ENCODE measurements around the gene CALHM4.
"Not testable (repeated sequence)": the region's sequence is repeated elsewhere in the genome, so short reads cannot be mapped to it uniquely, and the experiment has no call there.

Gene CALHM4

DNA sequence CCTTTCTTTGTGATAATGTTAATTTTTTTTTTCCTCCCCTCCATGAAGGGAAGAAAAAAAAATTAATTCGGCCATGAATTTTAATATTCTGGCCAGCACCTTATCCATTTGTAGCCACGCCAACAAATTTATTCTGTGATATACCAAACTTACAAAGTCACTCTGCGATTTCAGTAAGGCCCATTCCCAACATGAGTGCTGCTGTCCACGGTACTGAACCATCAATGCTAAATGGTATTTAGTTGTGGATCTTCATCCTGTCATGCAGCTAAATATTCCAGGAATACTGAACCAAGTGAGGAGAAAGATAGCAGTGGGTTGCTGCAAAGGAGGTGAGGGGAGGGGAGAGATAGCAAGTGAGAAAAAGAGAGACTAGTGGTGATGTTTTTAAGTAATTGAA is 43.3 kb downstream of the CALHM4 start:
- Histone ChIP-seq H3K36me3 (replicated peaks in 1 of 2; ENCODE audit: control insufficient read depth in 2 of 2, insufficient read depth in 2 of 2, low read length in 2 of 2) (peaks cover 4 to 36% of the 10 kb centered on the region in 2 donors), H2AFZ (ENCODE audit: low read length) (no peak overlapping the region), H3K4me1 (ENCODE audit: control insufficient read depth in 2 of 2, insufficient read depth in 1 of 2, low read depth in 1 of 2, low read length in 2 of 2) (no peaks in the 10 kb centered on the region), H3K14ac (ENCODE audit: low read length) (no peak overlapping the region), H3K4me2 (ENCODE audit: insufficient read depth, low read length, poor library complexity, severe bottlenecking) (no peak overlapping the region), H3K79me1 (ENCODE audit: low read depth, low read length) (no peaks in the 10 kb centered on the region), H2BK15ac (ENCODE audit: low read length) (no peak overlapping the region), H3K18ac (ENCODE audit: low read length) (no peak overlapping the region), H4K91ac (ENCODE audit: low read depth, low read length, poor library complexity) (no peak overlapping the region), H3K27me3 (ENCODE audit: control insufficient read depth in 3 of 3, insufficient read depth in 3 of 3, low read depth in 1 of 3, low read length in 3 of 3) (no peaks in the 10 kb centered on the region), H2BK5ac (ENCODE audit: low read length) (no peak overlapping the region), H3K9me3 (replicated peaks in 1 of 2; ENCODE audit: control insufficient read depth in 2 of 2, insufficient read depth in 1 of 2, low read depth in 1 of 2, low read length in 2 of 2) (no peaks in the 10 kb centered on the region), H3K27ac (replicated peaks; ENCODE audit: low read length) (no peak overlapping the region), H2BK12ac (ENCODE audit: low read length) (no peak overlapping the region), H3K23ac (ENCODE audit: low read depth, low read length, poor library complexity) (no peak overlapping the region), H2AK5ac (ENCODE audit: low read depth, low read length) (no peak overlapping the region), H3K4ac (ENCODE audit: low read length) (no peak overlapping the region), H4K8ac (ENCODE audit: low read depth, low read length) (no peak overlapping the region), H3K4me3 (ENCODE audit: low read length in 2 of 2) (no peak overlapping the region), H2BK120ac (ENCODE audit: low read depth, low read length) (no peak overlapping the region), H3K9ac (ENCODE audit: low read depth, low read length, poor library complexity) (no peak overlapping the region)
- peak; percentile 29 for DNase-seq (ENCODE audit: low spot score)
- no CpG with 5 or more reads among the region's 4 CpGs for WGBS, 2 donors (ENCODE audit: extremely low coverage in 2 of 2, insufficient read length in 2 of 2, insufficient replicate concordance in 1 of 2)

DNA sequence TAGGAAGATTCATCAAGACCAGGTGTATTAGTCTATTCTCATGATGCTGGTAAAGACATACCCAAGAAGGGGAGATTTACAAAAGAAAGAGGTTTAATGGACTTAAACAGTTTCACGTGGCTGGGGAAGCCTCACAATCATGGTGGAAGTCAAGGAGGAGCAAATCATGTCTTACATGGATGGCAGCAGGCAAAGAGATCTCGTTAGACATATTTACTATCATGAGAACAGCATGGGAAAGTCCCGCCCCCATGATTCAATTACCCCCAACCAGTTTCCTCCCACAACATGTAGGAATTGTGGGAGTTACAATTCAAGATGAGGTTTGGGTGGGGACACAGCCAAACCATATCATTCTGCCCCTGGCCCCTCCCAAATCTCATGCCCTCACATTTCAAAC is 50.4 kb downstream of the CALHM4 start:
- WGBS, 2 donors (ENCODE audit: extremely low coverage in 2 of 2, insufficient read length in 2 of 2, insufficient replicate concordance in 1 of 2), result no CpG with 5 or more reads among the region's 3 CpGs
- H3K4me3 ChIP-seq (ENCODE audit: low read length in 2 of 2); H3K27me3 ChIP-seq (ENCODE audit: control insufficient read depth in 3 of 3, insufficient read depth in 3 of 3, low read depth in 1 of 3, low read length in 3 of 3): not testable (repeated sequence)

DNA sequence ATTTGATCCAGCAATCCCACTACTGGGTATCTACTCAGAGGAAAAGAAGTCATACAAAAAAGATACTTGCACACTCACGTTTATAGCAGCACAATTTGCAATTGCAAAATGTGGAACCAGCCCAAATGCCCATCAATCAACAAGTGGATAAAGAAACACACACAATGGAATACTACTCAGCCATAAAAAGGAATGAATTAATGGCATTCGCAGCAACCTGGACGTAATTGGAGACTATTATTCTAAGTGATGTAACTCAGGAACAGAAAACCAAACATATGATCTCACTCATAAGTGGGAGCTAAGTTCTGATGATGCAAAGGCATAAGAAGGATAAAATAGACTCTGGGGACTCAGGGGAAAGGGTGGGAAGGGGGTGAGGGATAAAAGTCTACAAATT is 51.3 kb downstream of the CALHM4 start:
- not testable (repeated sequence) for H2BK120ac ChIP-seq (ENCODE audit: low read depth, low read length); DNase-seq (ENCODE audit: low spot score); H3K4me1 ChIP-seq (ENCODE audit: control insufficient read depth in 2 of 2, insufficient read depth in 1 of 2, low read depth in 1 of 2, low read length in 2 of 2); H3K36me3 ChIP-seq (replicated peaks in 1 of 2; ENCODE audit: control insufficient read depth in 2 of 2, insufficient read depth in 2 of 2, low read length in 2 of 2); H3K9ac ChIP-seq (ENCODE audit: low read depth, low read length, poor library complexity); H4K8ac ChIP-seq (ENCODE audit: low read depth, low read length); H2AFZ ChIP-seq (ENCODE audit: low read length); H2BK5ac ChIP-seq (ENCODE audit: low read length); H3K4ac ChIP-seq (ENCODE audit: low read length); H3K4me3 ChIP-seq (ENCODE audit: low read length in 2 of 2); H3K23ac ChIP-seq (ENCODE audit: low read depth, low read length, poor library complexity); H3K79me1 ChIP-seq (ENCODE audit: low read depth, low read length); H2BK12ac ChIP-seq (ENCODE audit: low read length); H3K27ac ChIP-seq (replicated peaks; ENCODE audit: low read length); H3K14ac ChIP-seq (ENCODE audit: low read length); H3K9me3 ChIP-seq (replicated peaks in 1 of 2; ENCODE audit: control insufficient read depth in 2 of 2, insufficient read depth in 1 of 2, low read depth in 1 of 2, low read length in 2 of 2); H3K27me3 ChIP-seq (ENCODE audit: control insufficient read depth in 3 of 3, insufficient read depth in 3 of 3, low read depth in 1 of 3, low read length in 3 of 3); H2BK15ac ChIP-seq (ENCODE audit: low read length); H4K91ac ChIP-seq (ENCODE audit: low read depth, low read length, poor library complexity); H2AK5ac ChIP-seq (ENCODE audit: low read depth, low read length); H3K4me2 ChIP-seq (ENCODE audit: insufficient read depth, low read length, poor library complexity, severe bottlenecking); H3K18ac ChIP-seq (ENCODE audit: low read length)
- WGBS, 2 donors (ENCODE audit: extremely low coverage in 2 of 2, insufficient read length in 2 of 2, insufficient replicate concordance in 1 of 2), result no CpG with 5 or more reads among the region's 3 CpGs

More for the DNA sequence above, 50.4 kb downstream of the CALHM4 start:
- not testable (repeated sequence) for H4K91ac ChIP-seq (ENCODE audit: low read depth, low read length, poor library complexity); H2AK5ac ChIP-seq (ENCODE audit: low read depth, low read length); DNase-seq (ENCODE audit: low spot score); H2BK5ac ChIP-seq (ENCODE audit: low read length); H3K27ac ChIP-seq (replicated peaks; ENCODE audit: low read length); H3K9me3 ChIP-seq (replicated peaks in 1 of 2; ENCODE audit: control insufficient read depth in 2 of 2, insufficient read depth in 1 of 2, low read depth in 1 of 2, low read length in 2 of 2); H3K14ac ChIP-seq (ENCODE audit: low read length); H2BK15ac ChIP-seq (ENCODE audit: low read length); H3K79me1 ChIP-seq (ENCODE audit: low read depth, low read length); H3K4ac ChIP-seq (ENCODE audit: low read length); H3K18ac ChIP-seq (ENCODE audit: low read length); H4K8ac ChIP-seq (ENCODE audit: low read depth, low read length); H2BK12ac ChIP-seq (ENCODE audit: low read length); H2BK120ac ChIP-seq (ENCODE audit: low read depth, low read length); H3K4me1 ChIP-seq (ENCODE audit: control insufficient read depth in 2 of 2, insufficient read depth in 1 of 2, low read depth in 1 of 2, low read length in 2 of 2); H3K23ac ChIP-seq (ENCODE audit: low read depth, low read length, poor library complexity); H3K36me3 ChIP-seq (replicated peaks in 1 of 2; ENCODE audit: control insufficient read depth in 2 of 2, insufficient read depth in 2 of 2, low read length in 2 of 2); H3K9ac ChIP-seq (ENCODE audit: low read depth, low read length, poor library complexity); H2AFZ ChIP-seq (ENCODE audit: low read length)
- H3K4me2 ChIP-seq (ENCODE audit: insufficient read depth, low read length, poor library complexity, severe bottlenecking), result peak overlapping the region; percentile 3

- no peak overlapping the region for H3K9ac ChIP-seq (ENCODE audit: low read depth, low read length, poor library complexity)
- no peak overlapping the region for H3K4ac ChIP-seq (ENCODE audit: low read length)
- H2BK120ac ChIP-seq (ENCODE audit: low read depth, low read length), result no peak overlapping the region
- no peak overlapping the region for H3K4me2 ChIP-seq (ENCODE audit: insufficient read depth, low read length, poor library complexity, severe bottlenecking)
- H2BK12ac ChIP-seq (ENCODE audit: low read length), result no peak overlapping the region
- H3K27ac ChIP-seq (replicated peaks; ENCODE audit: low read length), result no peak overlapping the region
- H2AFZ ChIP-seq (ENCODE audit: low read length), result no peak overlapping the region
- H3K9me3 ChIP-seq (replicated peaks in 1 of 2; ENCODE audit: control insufficient read depth in 2 of 2, insufficient read depth in 1 of 2, low read depth in 1 of 2, low read length in 2 of 2), result no peaks in the 10 kb centered on the region
- H3K4me1 ChIP-seq (ENCODE audit: control insufficient read depth in 2 of 2, insufficient read depth in 1 of 2, low read depth in 1 of 2, low read length in 2 of 2), result peaks cover 2 to 3% of the 10 kb centered on the region in 2 donors
- H3K27me3 ChIP-seq (ENCODE audit: control insufficient read depth in 3 of 3, insufficient read depth in 3 of 3, low read depth in 1 of 3, low read length in 3 of 3), result no peaks in the 10 kb centered on the region
- H3K36me3 ChIP-seq (replicated peaks in 1 of 2; ENCODE audit: control insufficient read depth in 2 of 2, insufficient read depth in 2 of 2, low read length in 2 of 2), result no peaks in the 10 kb centered on the region
- H4K91ac ChIP-seq (ENCODE audit: low read depth, low read length, poor library complexity), result no peak overlapping the region
- DNase-seq (ENCODE audit: low spot score), result no peak
- no peak overlapping the region for H4K8ac ChIP-seq (ENCODE audit: low read depth, low read length)
- H3K4me3 ChIP-seq (ENCODE audit: low read length in 2 of 2), result no peak overlapping the region
- no peak overlapping the region for H3K14ac ChIP-seq (ENCODE audit: low read length)
- H3K79me1 ChIP-seq (ENCODE audit: low read depth, low read length), result no peaks in the 10 kb centered on the region
- H3K18ac ChIP-seq (ENCODE audit: low read length), result no peak overlapping the region
- no CpG with 5 or more reads among the region's 4 CpGs for WGBS, 2 donors (ENCODE audit: extremely low coverage in 2 of 2, insufficient read length in 2 of 2, insufficient replicate concordance in 1 of 2)
- H2BK15ac ChIP-seq (ENCODE audit: low read length), result no peak overlapping the region
- H3K23ac ChIP-seq (ENCODE audit: low read depth, low read length, poor library complexity), result no peak overlapping the region
- H2AK5ac ChIP-seq (ENCODE audit: low read depth, low read length), result no peak overlapping the region
- no peak overlapping the region for H2BK5ac ChIP-seq (ENCODE audit: low read length)
These were observed 52.4 kb downstream of the CALHM4 start for GRCh38 chr6:116605935-116606334.

Measured in neuronal stem cell (in vitro differentiated cells).